GM19238 (cell line): Measurements from ENCODE around the gene NOP53.
"Not testable (repeated sequence)": the region's sequence is repeated elsewhere in the genome, so short reads cannot be mapped to it uniquely, and the experiment has no call there.

Experiments
- DNase-seq: peaks from one replicate; pipeline ENCODE4 v3.0.0; 2011; ENCODE audit warnings: low spot score; ENCODE audit not compliant: insufficient read length

Gene NOP53

DNA sequence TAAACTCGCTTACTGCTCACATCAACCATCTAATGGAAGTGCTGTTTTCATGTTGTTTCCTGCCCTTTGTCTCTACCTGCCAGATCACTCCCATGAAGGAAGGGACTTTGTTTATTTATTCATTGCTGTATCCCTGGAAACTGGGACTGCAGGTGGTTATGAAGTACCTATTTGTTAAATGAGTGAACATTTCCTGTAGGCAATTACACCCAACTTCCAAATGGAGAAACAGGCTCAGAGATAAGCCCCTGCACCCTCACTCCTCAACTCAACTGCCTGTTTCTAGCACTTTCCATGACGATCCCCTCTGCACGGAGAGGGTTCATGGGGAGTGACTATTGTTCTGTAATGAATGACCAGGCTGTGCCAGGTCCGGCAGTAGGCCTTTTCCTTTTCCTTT lies 31.2 kb downstream of the NOP53 start:
- no peak for DNase-seq

- not testable (repeated sequence) for DNase-seq
Observed at GRCh38 chr19:47777245-47778048, 32.1 kb downstream of the NOP53 start.

GRCh38 chr19:47778049-47778953 lies 33.0 kb downstream of the NOP53 start, which contains the start of gene SELENOW:
SELENOW (plus strand) TSS chr19:47778703; CDS start chr19:47778786, 83 bp downstream.
- peak; percentile 96 for DNase-seq

- DNase-seq, result no peak
Observed at GRCh38 chr19:47778954-47779351, 33.6 kb downstream of the NOP53 start.

- no peak for DNase-seq
Observed at GRCh38 chr19:47779524-47780214, 34.3 kb downstream of the NOP53 start.

DNA sequence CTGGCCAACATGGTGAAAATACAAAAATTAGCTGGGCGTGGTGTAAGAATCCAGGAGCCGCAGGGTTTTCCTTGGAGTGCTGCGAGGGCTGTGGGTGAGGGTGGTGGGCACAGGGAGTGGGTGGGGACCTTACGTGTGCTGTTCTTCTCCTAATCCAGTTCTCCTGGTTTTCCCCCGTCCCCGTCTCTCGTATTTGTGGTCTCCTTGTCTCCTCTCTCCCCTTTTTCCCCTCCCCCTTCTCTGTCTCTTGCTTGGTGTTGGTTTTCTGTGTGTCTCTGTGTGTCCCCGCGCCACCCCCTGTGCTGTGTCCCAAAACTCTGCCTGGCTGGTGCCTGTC lies 34.8 kb downstream of the NOP53 start:
- no peak for DNase-seq

GRCh38 chr19:47781590-47782262 lies 36.4 kb downstream of the NOP53 start:
- no peak for DNase-seq

GRCh38 chr19:47786566-47786965 lies 41.2 kb downstream of the NOP53 start:
- no peak for DNase-seq

DNA sequence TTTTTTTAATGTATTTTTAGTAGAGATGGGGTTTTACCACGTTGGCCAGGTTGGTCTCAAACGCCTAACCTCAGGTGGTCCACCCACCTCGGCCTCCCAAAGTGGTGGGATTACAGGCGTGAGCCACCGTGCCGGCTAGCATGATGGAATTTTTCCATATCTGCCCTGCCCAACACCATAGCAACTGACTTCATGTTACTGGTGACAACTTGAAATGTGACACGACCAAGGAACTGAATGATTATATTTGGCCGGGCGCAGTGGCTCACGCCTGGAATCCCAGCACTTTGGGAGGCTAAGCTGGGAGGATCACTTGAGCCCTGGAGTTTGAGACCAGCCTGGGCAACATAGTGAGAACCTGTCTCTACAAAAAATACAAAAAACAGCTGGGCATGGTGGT lies 42.0 kb downstream of the NOP53 start:
- DNase-seq, result not testable (repeated sequence)

DNA sequence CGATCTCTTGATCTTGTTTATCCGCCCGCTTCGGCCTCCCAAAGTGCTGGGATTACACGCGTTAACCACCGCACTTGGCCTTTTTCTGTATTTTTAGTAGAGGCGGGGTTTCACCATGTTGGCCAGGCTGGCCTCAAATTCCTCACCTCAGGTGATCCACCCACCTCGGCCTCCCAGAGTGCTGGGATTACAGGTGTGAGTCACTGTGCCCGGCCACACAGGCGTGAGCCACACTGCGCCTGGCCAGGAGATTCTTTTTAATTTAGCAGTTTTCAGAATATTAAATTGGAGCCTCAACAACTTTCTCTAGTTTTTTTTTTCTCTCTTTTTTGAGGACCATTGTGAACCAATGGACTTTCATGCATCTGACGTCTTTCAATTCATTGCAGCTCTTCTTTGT lies 44.5 kb downstream of the NOP53 start:
- DNase-seq, result not testable (repeated sequence)

DNA sequence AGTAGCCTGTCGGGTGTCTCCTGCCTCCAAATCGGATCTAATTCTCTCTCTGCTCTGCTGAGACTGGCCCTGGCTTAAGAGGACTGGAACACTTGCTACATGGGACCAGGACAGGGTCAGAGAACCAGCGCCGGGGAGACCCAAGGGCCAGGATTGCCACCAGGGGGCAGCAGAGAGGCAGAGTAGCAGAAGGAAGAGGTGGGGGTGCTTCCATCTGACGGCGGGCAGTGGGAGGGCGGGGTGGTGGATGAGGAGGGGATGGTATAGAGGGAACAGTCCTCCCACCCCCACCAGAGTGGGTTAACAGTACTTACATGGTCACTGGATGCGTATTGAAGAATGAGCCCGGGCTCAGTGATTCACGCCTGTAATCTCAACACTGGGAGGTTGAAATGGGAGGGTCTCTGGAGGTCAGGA lies 45.1 kb downstream of the NOP53 start:
- peak; percentile 66 for DNase-seq

- no peak for DNase-seq
Observed at GRCh38 chr19:47792616-47793015, 47.3 kb downstream of the NOP53 start.

- no peak for DNase-seq
Observed at GRCh38 chr19:47794526-47794925, 49.2 kb downstream of the NOP53 start.

DNA sequence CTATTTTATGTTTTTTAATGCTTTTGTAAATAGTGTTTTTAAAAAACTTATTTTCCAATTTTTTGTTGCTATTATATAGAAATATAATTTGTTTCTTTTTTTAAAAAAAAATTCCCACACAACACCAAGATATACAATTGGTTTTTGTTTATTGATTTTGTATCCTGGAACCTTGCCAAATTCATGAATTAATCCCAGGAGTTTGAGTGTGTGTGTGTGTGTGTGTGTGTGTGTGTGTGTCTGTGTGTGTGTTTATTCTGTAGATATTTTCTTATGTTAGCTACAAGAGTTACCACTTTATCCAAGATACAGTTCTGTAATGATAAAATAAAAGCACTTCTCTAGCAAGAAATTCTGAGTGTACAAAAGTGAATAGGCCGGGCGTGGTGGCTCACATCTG lies 51.4 kb downstream of the NOP53 start:
- DNase-seq, result no peak

- DNase-seq, result no peak
Observed at GRCh38 chr19:47797996-47798903, 52.9 kb downstream of the NOP53 start.

- no peak for DNase-seq
Observed at GRCh38 chr19:47798904-47799266, 53.5 kb downstream of the NOP53 start.

GRCh38 chr19:47801270-47801669 lies 55.9 kb downstream of the NOP53 start:
- DNase-seq, result no peak

- no peak for DNase-seq
Observed at GRCh38 chr19:47802521-47803043, 57.2 kb downstream of the NOP53 start.

DNA sequence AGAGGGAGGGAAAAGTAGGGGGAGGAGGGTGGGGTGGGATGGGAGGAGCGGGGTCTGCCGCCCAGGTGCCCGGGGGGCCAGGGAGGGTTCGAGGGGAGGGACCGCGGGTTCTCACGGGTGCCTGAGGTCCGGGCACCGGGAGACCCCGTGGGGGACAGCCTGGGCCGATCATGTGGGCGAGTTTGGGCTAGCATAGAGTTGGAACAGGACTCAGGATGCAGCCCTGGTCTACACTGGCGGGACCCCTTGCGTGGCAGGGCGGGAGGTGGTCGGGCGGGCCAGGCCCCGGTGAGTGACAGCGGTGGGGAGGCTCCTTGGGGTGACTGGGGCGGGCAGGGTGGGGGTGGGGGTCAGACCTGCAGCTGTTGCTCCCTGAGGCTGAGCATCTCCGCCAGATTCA lies 57.8 kb downstream of the NOP53 start:
- DNase-seq, result not testable (repeated sequence)

GRCh38 chr19:47803671-47804070 lies 58.3 kb downstream of the NOP53 start:
- DNase-seq, result not testable (repeated sequence)
